BE2C (cell line): Measurements from ENCODE around the gene TMEM255B. TPM values are rescaled to one million over a fixed set of nuclear protein-coding genes. Genes with fewer than 3 reads are reported as not detected.
"Not testable (repeated sequence)": the region's sequence is repeated elsewhere in the genome, so short reads cannot be mapped to it uniquely, and the experiment has no call there.

ENCODE experiments used
- DNase-seq: peaks from one replicate; pipeline ENCODE4 v3.0.0-alpha.2; 2020
- H3K27me3 ChIP-seq: fragments of 250-450 bp; sonication (Bioruptor Pico); 2 replicates; pipeline ENCODE4 v1.5.1; 2020; ENCODE audit warnings: mild to moderate bottlenecking
- H3K36me3 ChIP-seq: fragments of 250-450 bp; sonication (Bioruptor Pico); 2 replicates; pipeline ENCODE4 v1.5.1; 2020; ENCODE audit warnings: mild to moderate bottlenecking
- H3K4me1 ChIP-seq: fragments of 250-450 bp; sonication (Bioruptor Pico); 2 replicates; pipeline ENCODE4 v1.5.1; 2020
- H3K4me3 ChIP-seq: 2 replicates; pipeline ENCODE4 v1.5.1; 2011; ENCODE audit warnings: low read depth, low read length
- H3K9me3 ChIP-seq: fragments of 250-450 bp; sonication (Bioruptor Pico); 2 replicates; pipeline ENCODE4 v1.5.1; 2020
- CTCF ChIP-seq: IDR thresholded peaks from 2 replicates; pipeline ENCODE4 v1.5.1; 2012; ENCODE audit warnings: mild to moderate bottlenecking, low read depth, low read length
- polyA plus RNA-seq: library from polyadenylated mRNA; unstranded; fragments of >200 nt; gene quantifications from one replicate; pipeline ENCODE4 v1.2.1, GENCODE V29; 2012; ENCODE audit warnings: low read depth, missing spikeins; ENCODE audit not compliant: insufficient read length, insufficient read depth

The TMEM255B gene
- polyA plus RNA-seq: 0.14 TPM

DNA sequence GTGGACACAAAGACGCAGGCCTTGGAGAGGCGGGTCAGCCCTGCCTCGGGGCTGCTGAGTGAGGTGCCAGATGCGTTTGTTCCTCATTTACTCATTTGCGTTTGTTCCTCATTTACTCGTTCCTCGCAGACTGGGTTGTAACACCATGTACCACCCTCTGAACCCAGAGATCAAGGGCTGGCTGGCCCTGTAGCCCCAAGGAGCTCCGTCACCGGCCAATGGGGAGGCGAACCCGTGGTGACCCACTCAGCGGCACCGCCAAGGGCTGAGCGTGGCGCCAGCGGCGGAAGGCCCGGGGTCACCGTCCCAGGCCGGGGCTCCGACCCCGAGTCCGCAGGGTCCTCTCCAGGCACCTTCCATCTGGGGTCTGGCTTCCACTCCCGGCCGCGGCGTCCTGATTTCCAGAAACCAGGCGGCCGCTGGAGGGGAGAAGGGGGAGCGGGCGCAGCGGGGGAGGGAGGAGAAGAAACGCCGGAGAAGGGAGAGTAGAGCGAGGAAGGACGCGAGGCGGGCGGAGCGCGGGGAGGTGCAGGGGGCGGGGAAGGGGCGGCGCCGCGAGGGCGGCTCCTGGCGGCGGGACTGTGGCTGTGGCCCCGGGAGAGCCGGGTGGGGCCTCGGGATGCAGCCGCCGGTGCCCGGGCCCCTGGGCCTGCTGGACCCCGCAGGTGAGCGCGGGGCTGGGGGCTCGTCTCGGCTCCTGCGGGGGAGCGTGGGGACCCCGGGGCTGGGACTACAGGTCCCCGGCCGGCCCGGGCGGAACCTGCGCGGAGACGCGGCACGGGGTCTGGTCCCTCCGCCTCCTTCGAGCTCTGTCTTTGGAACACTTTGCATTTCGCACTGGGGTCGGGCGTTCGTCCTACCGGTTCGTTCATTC is at the start of gene TMEM255B:
TMEM255B (plus strand) TSS at position 576 of the 874 bp plus-strand sequence; CDS start at position 620, 44 bp downstream.
- TF ChIP-seq CTCF: peak; percentile 19
- DNase-seq: peak; percentile 90
- H3K9me3 ChIP-seq: no peaks in the 10 kb centered on the region
- H3K4me1 ChIP-seq: peaks cover 4% of the 10 kb centered on the region
- no peaks in the 10 kb centered on the region for H3K36me3 ChIP-seq
- H3K27me3 ChIP-seq: peaks cover 27% of the 10 kb centered on the region
- H3K4me3 ChIP-seq: peak within 1 kb of the TSS; percentile 66

DNA sequence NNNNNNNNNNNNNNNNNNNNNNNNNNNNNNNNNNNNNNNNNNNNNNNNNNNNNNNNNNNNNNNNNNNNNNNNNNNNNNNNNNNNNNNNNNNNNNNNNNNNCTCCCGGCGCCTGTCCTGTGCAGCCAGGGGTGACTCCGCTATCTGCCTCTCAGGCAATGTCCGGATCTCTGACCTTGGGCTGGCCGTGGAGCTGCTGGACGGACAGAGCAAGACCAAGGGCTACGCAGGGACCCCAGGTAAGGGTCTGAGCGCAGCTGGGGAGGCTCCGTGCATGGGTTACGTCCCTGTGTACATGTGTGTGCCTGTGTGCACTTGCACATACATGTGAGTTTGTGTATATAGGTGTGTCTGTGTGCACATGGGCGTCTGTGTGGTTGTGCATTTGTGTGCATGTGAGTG is 36.1 kb upstream of the TMEM255B start:
- peak; percentile 8 for DNase-seq
- no peaks in the 10 kb centered on the region for H3K4me1 ChIP-seq
- TF ChIP-seq CTCF: no peak
- no peaks in the 10 kb centered on the region for H3K27me3 ChIP-seq
- H3K4me3 ChIP-seq: no peak overlapping the region
- no peaks in the 10 kb centered on the region for H3K36me3 ChIP-seq
- no peaks in the 10 kb centered on the region for H3K9me3 ChIP-seq

DNA sequence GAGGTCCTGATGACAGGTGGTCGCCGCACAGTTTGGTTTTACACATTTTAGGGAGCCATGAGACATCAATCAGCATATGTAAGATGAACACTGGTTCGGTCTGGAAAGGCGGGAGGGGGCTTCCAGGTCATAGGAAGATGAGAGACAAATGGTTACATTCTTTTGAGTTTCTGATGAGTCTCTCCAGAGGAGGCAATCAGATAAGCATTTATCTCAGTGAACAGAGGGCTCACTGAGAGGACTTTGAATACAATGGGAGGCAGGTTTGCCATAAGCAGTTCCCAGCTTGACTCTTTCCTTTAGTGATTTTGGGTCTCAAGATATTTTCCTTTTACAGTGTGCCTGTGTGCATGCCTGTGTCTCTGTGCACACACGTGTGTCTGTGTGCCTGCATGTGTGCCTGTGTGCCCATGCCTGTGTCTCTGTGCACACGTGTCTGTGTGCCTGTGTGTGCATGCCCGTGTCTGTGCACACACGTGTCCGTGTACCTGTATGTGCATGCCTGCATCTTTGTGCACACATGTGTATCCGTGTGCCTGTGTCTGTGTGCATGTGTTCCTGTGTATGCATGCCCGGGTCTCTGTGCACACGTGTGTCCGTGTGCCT is 35.5 kb upstream of the TMEM255B start:
- no peak for TF ChIP-seq CTCF
- H3K27me3 ChIP-seq: peaks cover under 1% of the 10 kb centered on the region
- no peak for DNase-seq

DNA sequence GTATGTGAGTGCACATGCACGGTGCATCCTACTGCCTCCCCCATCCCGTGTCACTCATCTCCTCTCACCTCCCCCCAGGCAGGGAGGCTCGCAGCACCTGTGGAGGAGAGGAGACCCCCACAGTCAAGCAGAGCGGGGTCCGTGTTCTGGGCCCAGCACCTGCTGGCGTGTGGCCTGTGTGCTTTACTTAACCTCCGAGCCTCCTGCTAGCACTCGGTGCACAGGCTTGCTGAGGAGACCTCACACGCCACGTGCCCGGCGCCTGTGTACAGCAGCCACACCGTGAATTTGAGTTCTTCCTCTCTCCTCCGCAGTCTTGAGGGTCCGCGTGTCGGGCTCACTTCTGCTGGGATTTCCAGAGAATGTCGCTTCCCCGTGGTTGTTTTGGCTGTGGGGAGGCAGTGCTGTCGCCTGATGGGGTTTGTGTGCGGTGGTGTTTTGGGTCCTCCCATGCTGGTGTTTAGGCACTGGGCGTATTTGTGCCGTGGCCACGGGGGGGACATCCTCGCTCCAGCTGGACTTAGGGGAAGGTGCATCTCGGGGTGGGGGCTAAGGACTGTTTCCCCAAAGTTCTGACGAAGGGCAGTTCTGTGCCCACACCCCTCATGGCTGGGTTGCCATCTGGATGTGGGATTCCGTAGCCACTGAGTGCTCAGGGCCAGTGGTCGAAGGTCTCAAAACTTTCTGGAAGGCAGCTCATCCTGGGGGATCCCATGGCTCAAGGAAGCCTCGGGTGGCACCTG is 34.8 kb upstream of the TMEM255B start:
- H3K4me3 ChIP-seq: no peak overlapping the region
- peak; percentile 4 for DNase-seq
- peaks cover 7% of the 10 kb centered on the region for H3K27me3 ChIP-seq
- no peaks in the 10 kb centered on the region for H3K36me3 ChIP-seq
- H3K4me1 ChIP-seq: no peaks in the 10 kb centered on the region
- no peak for TF ChIP-seq CTCF
- no peaks in the 10 kb centered on the region; the same call in 1 of the 2 replicates for H3K9me3 ChIP-seq

More for the DNA sequence above, 35.5 kb upstream of the TMEM255B start:
- Histone ChIP-seq H3K4me3 (no peak overlapping the region), H3K9me3 (no peaks in the 10 kb centered on the region; the same call in 1 of the 2 replicates), H3K4me1 (no peaks in the 10 kb centered on the region), H3K36me3 (no peaks in the 10 kb centered on the region)

GRCh38 chr13:113724780-113725315 is 34.2 kb upstream of the TMEM255B start:
- DNase-seq: peak; percentile 73
- Histone ChIP-seq H3K36me3 (no peaks in the 10 kb centered on the region), H3K4me1 (no peaks in the 10 kb centered on the region), H3K27me3 (peaks cover 14% of the 10 kb centered on the region), H3K4me3 (peak overlapping the region; percentile 46), H3K9me3 (no peaks in the 10 kb centered on the region; the same call in 1 of the 2 replicates)
- peak; percentile 80 for TF ChIP-seq CTCF

GRCh38 chr13:113725329-113726105 is 33.5 kb upstream of the TMEM255B start:
- not testable (repeated sequence) for H3K36me3 ChIP-seq, H3K4me3 ChIP-seq, H3K9me3 ChIP-seq, H3K4me1 ChIP-seq
- H3K27me3 ChIP-seq: peaks cover 17% of the 10 kb centered on the region
- DNase-seq: peak; percentile 50

DNA sequence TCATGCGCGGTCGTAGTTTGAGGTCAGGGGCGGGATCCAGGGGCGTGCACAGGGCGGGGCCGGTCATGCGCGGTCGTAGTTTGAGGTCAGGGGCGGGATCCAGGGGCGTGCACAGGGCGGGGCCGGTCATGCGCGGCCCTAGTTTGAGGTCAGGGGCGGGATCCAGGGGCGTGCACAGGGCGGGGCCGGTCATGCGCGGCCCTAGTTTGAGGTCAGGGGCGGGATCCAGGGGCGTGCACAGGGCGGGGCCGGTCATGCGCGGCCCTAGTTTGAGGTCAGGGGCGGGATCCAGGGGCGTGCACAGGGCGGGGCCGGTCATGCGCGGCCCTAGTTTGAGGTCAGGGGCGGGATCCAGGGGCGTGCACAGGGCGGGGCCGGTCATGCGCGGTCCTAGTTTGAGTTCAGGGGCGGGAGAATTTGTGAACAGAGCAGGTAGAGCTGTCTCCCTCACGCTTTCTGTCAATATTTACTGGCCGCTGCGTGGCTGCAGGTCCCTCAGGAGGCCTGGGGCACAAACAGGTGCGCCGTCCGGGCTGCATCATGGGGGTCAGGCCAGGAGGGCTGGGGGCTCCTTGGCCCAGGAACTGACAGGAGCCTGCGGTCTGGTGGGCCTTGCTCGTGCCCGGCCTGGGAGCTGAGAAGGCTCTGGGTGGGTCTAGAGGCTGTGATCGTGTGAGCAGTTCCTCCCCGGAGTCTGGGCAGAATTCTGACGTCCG is 32.8 kb upstream of the TMEM255B start:
- not testable (repeated sequence) for H3K9me3 ChIP-seq, H3K36me3 ChIP-seq, H3K4me3 ChIP-seq, H3K4me1 ChIP-seq
- DNase-seq: peak; percentile 7
- peaks cover 23% of the 10 kb centered on the region for H3K27me3 ChIP-seq
